Measurements from ENCODE around the gene RPP40. TPM values are rescaled to one million over a fixed set of nuclear protein-coding genes. Genes with fewer than 3 reads are reported as not detected.

The RPP40 gene
- total and polyA plus RNA-seq, 2 of the 8 experiments (the other 6 are each of a cell fraction or from before 2014, with no cell fraction given), result 7.0 to 15.7 TPM

DNA sequence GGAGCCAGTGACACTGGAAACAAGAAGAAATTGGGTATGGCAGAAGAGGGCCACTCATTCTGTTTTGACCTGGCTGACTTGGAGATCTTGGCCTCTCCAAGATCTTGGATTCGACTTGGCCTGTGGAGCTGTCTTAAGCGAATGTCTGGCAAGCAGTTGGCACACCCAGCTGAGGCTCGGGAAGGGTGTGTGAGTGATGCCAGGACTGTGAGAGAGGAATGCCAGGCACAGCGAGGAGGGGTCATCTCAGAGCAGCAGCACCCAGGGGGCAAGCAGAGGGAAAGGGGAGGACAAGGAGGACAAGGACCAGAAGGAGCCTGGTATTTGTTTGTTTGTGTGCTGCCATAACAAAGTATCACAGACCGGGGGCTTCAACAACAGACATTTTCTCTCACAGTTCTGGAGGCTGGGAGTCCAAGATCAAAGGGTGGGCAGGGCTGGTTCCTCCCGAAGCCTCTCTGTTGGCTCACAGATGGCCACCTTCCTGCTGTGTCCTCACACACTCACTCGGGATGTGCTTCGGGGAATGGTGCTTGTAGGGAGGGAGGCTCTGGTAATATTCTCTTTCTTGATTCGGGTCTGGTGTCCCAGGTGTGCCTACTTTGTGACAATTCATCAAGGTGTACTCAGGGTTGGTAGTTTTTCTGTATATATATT is 33.0 kb downstream of the RPP40 start (continued):
- TF ChIP-seq BRCA1 (IDR thresholded peaks at IDR 0.05; ENCODE audit: low read depth, low read length) (no peak), CBX8 (IDR thresholded peaks at IDR 0.05; ENCODE audit: borderline replicate concordance, low read depth, low read length) (no peak), SIRT6 (IDR thresholded peaks at IDR 0.05; ENCODE audit: low read length) (no peak), GABPA (IDR thresholded peaks at IDR 0.05; ENCODE audit: borderline replicate concordance, insufficient read depth, low read length) (no peak)
